ENCODE measurements around the gene DNAH2. TPM values are rescaled to one million over a fixed set of nuclear protein-coding genes. Genes with fewer than 3 reads are reported as not detected.

The DNAH2 gene
- total and polyA plus RNA-seq, 2 of the 8 experiments (the other 6 are each of a cell fraction or from before 2014, with no cell fraction given), result 0.13 to 0.18 TPM

- POLR2A ChIA-PET (ENCODE audit: partially characterized antibody), result no interaction called here
- DNase-seq (ENCODE audit: low read depth in 1 of 2, low spot score in 2 of 2) (no peak), FAIRE-seq (no peak)
- no peak for TF ChIP-seq BACH1 (IDR thresholded peaks at IDR 0.05; ENCODE audit: low read length)
- TF ChIP-seq SP2 (IDR thresholded peaks at IDR 0.05; ENCODE audit: low read length), result no peak
- no peak for TF ChIP-seq ZNF274 (IDR thresholded peaks at IDR 0.05; ENCODE audit: borderline replicate concordance, extremely low read depth, low read length)
- no peak for TF ChIP-seq HDAC6 (IDR thresholded peaks at IDR 0.05; ENCODE audit: low read depth, low read length)
- TF ChIP-seq HDAC2 (IDR thresholded peaks at IDR 0.05; ENCODE audit: borderline replicate concordance in 1 of 2, low read depth in 2 of 2, low read length in 2 of 2), result no peak
- TF ChIP-seq KDM1A (IDR thresholded peaks at IDR 0.05; ENCODE audit: borderline replicate concordance, low read length), result no peak
- no peak for TF ChIP-seq CEBPB (IDR thresholded peaks at IDR 0.05; ENCODE audit: low read depth, low read length)
- TF ChIP-seq BRCA1 (IDR thresholded peaks at IDR 0.05; ENCODE audit: low read depth, low read length), result no peak
- no peak for TF ChIP-seq USF2 (IDR thresholded peaks at IDR 0.05; ENCODE audit: low read length)
- TF ChIP-seq RBBP5 (IDR thresholded peaks at IDR 0.05; ENCODE audit: borderline replicate concordance, low read depth, low read length), result no peak
- no peak for TF ChIP-seq SP1 (IDR thresholded peaks at IDR 0.05; ENCODE audit: low read depth, low read length)
- TF ChIP-seq E2F6 (IDR thresholded peaks at IDR 0.05), result no peak
Observed at GRCh38 chr17:7809086-7809790, 91.7 kb downstream of the DNAH2 start.

More at GRCh38 chr17:7809086-7809790, 91.7 kb downstream of the DNAH2 start:
- Histone ChIP-seq H2BK12ac (ENCODE audit: low read depth, low read length) (no peak overlapping the region), H3K9ac (replicated peaks in 1 of 4; ENCODE audit: extremely low read depth in 1 of 4, low read depth in 3 of 4, low read length in 3 of 4) (no peak overlapping the region), H3K79me1 (ENCODE audit: low read depth, low read length) (no peaks in the 10 kb centered on the region), H3K27me3 (replicated peaks in 1 of 4; ENCODE audit: control insufficient read depth in 3 of 4, extremely low read depth in 1 of 4, insufficient read depth in 3 of 4, low read length in 3 of 4) (peaks cover 0 to 2% (median 0%) of the 10 kb centered on the region in 4 experiments; a peak in 1 of 7 replicates), H3K23me2 (ENCODE audit: low read depth, low read length) (no peaks in the 10 kb centered on the region), H3K4me3 (ENCODE audit: extremely low read depth in 1 of 4, insufficient read depth in 2 of 4, low read depth in 3 of 4, low read length in 4 of 4) (no peak overlapping the region), H3K4me1 (replicated peaks in 1 of 4; ENCODE audit: control insufficient read depth in 3 of 4, insufficient read depth in 4 of 4, low read length in 3 of 4) (no peaks in the 10 kb centered on the region), H3K56ac (replicated peaks; ENCODE audit: insufficient read length, low read depth, low read length) (no peak overlapping the region), H3K27ac (ENCODE audit: low read depth, low read length) (no peak overlapping the region), H2BK5ac (ENCODE audit: low read depth, low read length) (no peak overlapping the region), H3K79me2 (ENCODE audit: control insufficient read depth in 1 of 2, insufficient read depth in 2 of 2, low read length in 2 of 2) (no peaks in the 10 kb centered on the region), H3K23ac (ENCODE audit: insufficient read length) (no peak overlapping the region), H4K5ac (ENCODE audit: insufficient read length, low read depth, low read length) (no peak overlapping the region), H3K18ac (ENCODE audit: extremely low read depth, low read length) (no peak overlapping the region), H4K20me1 (replicated peaks in 1 of 2; ENCODE audit: control insufficient read depth in 1 of 2, insufficient read depth in 2 of 2, low read length in 2 of 2) (no peaks in the 10 kb centered on the region), H3K36me3 (ENCODE audit: control insufficient read depth in 2 of 4, insufficient read depth in 4 of 4, low read length in 3 of 4) (no peaks in the 10 kb centered on the region), H2AFZ (ENCODE audit: low read length) (no peak overlapping the region), H4K8ac (ENCODE audit: extremely low read depth, insufficient read depth, low read length) (no peak overlapping the region), H2BK20ac (ENCODE audit: low read length) (no peak overlapping the region), H2BK15ac (ENCODE audit: low read length) (no peak overlapping the region), H4K91ac (replicated peaks; ENCODE audit: insufficient read length, low read length) (no peak overlapping the region), H3K14ac (ENCODE audit: insufficient read length) (no peak overlapping the region), H2BK120ac (replicated peaks; ENCODE audit: low read depth, low read length) (no peak overlapping the region), H3K9me3 (ENCODE audit: insufficient read depth in 2 of 2, low read depth in 1 of 2, low read length in 1 of 2) (no peaks in the 10 kb centered on the region), H3K4me2 (ENCODE audit: insufficient read depth in 1 of 2, low read depth in 2 of 2, low read length in 2 of 2) (no peak overlapping the region), H2AK5ac (ENCODE audit: low read depth, low read length) (no peak overlapping the region), H3K4ac (replicated peaks; ENCODE audit: insufficient read length, low read depth, low read length) (no peak overlapping the region)
- 87% methylated on average over 11 of the region's 11 CpGs; no CpG with 5 or more reads in 1 of the 2 experiments for WGBS, 2 experiments (ENCODE audit: extremely low coverage in 1 of 2, insufficient coverage in 1 of 2, insufficient read length in 1 of 2, insufficient replicate concordance in 2 of 2, low coverage in 1 of 2, low lambda C conversion rate in 2 of 2, missing lambda C conversion rate in 1 of 2)
- CTCF ChIA-PET (ENCODE audit: partially characterized antibody), result interaction anchor here (0.9 to 1.5 kb wide), 5 partner anchors 10 to 72 kb away, joined by 3 to 6 read pairs (median 4); no protein-coding TSS in a partner anchor
